Measurements from ENCODE around the gene NDUFB6.

DNA sequence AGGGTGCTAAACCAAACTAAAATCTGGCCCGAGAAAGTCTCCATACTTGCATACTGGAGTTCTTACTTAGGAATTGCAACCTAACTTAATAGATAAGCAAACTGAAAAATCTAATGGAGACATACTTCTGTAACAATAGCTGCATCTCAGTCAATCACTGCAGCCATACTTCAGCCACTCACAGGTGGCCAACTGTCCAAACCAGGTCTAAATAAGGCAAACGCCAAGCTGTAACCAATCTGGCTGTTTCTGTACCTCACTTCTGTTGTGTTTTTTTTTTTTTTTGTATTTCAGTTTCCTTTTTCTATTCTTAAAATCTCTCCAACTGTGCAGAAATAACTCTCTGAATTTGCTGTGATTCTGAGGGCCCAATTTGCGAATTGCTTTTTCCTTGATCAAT lies 4.4 kb upstream of the NDUFB6 start:
- TF ChIP-seq POLR2A (IDR thresholded peaks at IDR 0.05; ENCODE audit: low read length) (no peak), GATA1 (IDR thresholded peaks at IDR 0.05; ENCODE audit: low read depth, low read length) (no peak)

All from erythroblast (primary cell).